HepG2 (cell line): Measurements from ENCODE around the gene MYADML2. TPM values are rescaled to one million over a fixed set of nuclear protein-coding genes. Genes with fewer than 3 reads are reported as not detected.

Source experiments
- ELF1 ChIP-seq: sonication (generic); formaldehyde crosslinking; IDR thresholded peaks from 2 replicates; pipeline ENCODE4 v1.4.0; 2020; ENCODE audit warnings: missing genetic modification reagents
- EP300 ChIP-seq, 3 experiments: sonication (generic) in 1 of 3; formaldehyde crosslinking in 1 of 3; IDR thresholded peaks; 2 replicates each; pipeline versions ENCODE4 v1.5.1 to v1.6.1; 2011 to 2020; ENCODE audit warnings: low read depth in 2 of 3, low read length in 2 of 3, borderline replicate concordance in 1 of 3, improper control_type of control experiment in 1 of 3, mild to moderate bottlenecking in 1 of 3, missing genetic modification reagents in 1 of 3, moderate library complexity in 1 of 3
- FOXA3 ChIP-seq: IDR thresholded peaks from 2 replicates; pipeline ENCODE4 v1.6.1; 2016; ENCODE audit warnings: missing genetic modification reagents, missing compliant biosample characterization
- MED1 ChIP-seq: sonication (generic); formaldehyde crosslinking; IDR thresholded peaks from 2 replicates; pipeline ENCODE4 v1.4.0; 2020; ENCODE audit warnings: missing genetic modification reagents
- NFKBIZ ChIP-seq: IDR thresholded peaks from 2 replicates; pipeline ENCODE4 v1.6.1; 2018; ENCODE audit warnings: missing genetic modification reagents, missing compliant biosample characterization
- NR3C1 ChIP-seq: sonication (generic); formaldehyde crosslinking; IDR thresholded peaks from 2 replicates; pipeline ENCODE4 v1.4.0; 2020; ENCODE audit warnings: missing genetic modification reagents
- RFX5 ChIP-seq: IDR thresholded peaks from 2 replicates; pipeline ENCODE4 v1.6.1; 2011; ENCODE audit warnings: low read depth, low read length, improper control_type of control experiment
- ZNF235 ChIP-seq: sonication (generic); formaldehyde crosslinking; IDR thresholded peaks from 2 replicates; pipeline ENCODE4 v1.8.1; 2023; ENCODE audit warnings: mild to moderate bottlenecking, missing genetic modification reagents, borderline replicate concordance
- polyA plus RNA-seq, 8 experiments: library from polyadenylated mRNA; depleted of rRNA in 3 of 8; stranded (reverse) in 7 of 8; unstranded in 1 of 8; fragments of >200 nt; fragmentation: Illumina TruSeq in 4 of 8; extraction: Trizol in 4 of 8; gene quantifications; 2 replicates each; pipeline versions ENCODE4 v1.2.1 to v1.2.3, GENCODE V29; 2011 to 2016; ENCODE audit warnings: low read depth in 4 of 8, missing spikeins in 1 of 8, mixed read lengths in 1 of 8; ENCODE audit not compliant: insufficient read depth in 1 of 8
- total RNA-seq, 5 experiments: library from RNA; depleted of rRNA; stranded (reverse); fragments of >200 nt; fragmentation: Illumina TruSeq; extraction: Trizol; gene quantifications; 2 replicates each; pipeline ENCODE4 v1.2.3, GENCODE V29; 2016; ENCODE audit warnings: low read depth in 1 of 5
- TF ChIP-seq, protein P1 (sequence below): sonication (generic); formaldehyde crosslinking; IDR thresholded peaks from 2 replicates; pipeline ENCODE4 v1.5.1; 2020; ENCODE audit warnings: missing genetic modification reagents, mild to moderate bottlenecking, borderline replicate concordance
- TF ChIP-seq, protein P2 (sequence below): sonication (generic); formaldehyde crosslinking; IDR thresholded peaks from 2 replicates; pipeline ENCODE4 v1.5.1; 2020; ENCODE audit warnings: mild to moderate bottlenecking, missing genetic modification reagents, moderate library complexity
- TF ChIP-seq, protein P3 (sequence below): sonication (generic); formaldehyde crosslinking; IDR thresholded peaks from 2 replicates; pipeline ENCODE4 v1.4.0; 2020; ENCODE audit warnings: missing genetic modification reagents
- TF ChIP-seq, protein P4 (sequence below): sonication (generic); formaldehyde crosslinking; IDR thresholded peaks from 2 replicates; pipeline ENCODE4 v1.8.0; 2022; ENCODE audit warnings: mild to moderate bottlenecking, missing genetic modification reagents, borderline replicate concordance
- TF ChIP-seq, protein P5 (sequence below): sonication (generic); formaldehyde crosslinking; IDR thresholded peaks from 2 replicates; pipeline ENCODE4 v1.4.0; 2020; ENCODE audit warnings: missing genetic modification reagents, mild to moderate bottlenecking, borderline replicate concordance

Gene MYADML2
- total and polyA plus RNA-seq, 2 of the 13 experiments (the other 11 are each of a cell fraction or from before 2014, with no cell fraction given) = not detected

DNA sequence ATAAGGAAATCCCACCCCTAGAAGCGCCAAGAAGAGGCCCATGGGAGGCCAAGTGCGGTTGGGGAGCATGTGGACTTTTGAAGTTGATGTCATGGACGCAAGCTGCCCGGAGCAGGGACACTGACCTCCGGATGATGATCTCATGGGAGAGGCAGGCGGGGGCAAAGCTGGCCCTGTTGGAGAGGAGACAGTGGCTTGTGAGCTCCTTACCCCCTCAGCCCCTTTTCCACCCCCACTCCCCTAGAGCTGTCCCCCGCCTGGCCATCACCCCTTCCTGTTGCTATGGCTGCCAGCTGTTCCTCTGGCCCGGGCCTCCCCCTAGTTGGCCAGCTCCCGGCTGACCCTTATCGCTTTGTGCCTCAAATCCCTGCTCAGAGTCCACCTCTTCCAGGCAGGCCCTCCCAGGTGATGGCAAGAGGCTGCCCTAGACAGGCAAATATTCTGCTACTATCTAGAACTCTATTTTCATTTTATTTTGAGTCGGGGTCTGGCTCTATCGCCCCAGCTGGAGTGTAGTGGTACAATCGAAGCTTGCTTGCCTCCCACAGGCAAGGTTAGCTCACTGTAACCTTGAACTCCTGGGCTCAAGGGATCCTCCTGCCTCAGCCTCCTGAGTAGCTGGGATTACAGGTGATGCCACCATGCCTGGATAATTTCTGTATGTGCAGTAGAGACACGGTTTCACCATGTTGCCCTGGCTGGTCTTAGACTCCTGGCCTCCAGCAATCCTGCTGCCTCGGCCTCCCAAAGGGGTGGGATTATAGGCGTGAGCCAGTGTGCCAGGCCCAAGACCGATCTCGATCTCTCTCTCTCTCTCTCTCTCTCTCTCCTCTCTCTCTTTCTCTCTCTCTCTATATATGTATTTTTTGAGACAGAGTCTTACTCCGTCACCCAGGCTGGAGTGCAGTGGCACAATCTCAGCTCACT is 7.4 kb upstream of the MYADML2 start (continued):
- TF ChIP-seq, protein P1, sequence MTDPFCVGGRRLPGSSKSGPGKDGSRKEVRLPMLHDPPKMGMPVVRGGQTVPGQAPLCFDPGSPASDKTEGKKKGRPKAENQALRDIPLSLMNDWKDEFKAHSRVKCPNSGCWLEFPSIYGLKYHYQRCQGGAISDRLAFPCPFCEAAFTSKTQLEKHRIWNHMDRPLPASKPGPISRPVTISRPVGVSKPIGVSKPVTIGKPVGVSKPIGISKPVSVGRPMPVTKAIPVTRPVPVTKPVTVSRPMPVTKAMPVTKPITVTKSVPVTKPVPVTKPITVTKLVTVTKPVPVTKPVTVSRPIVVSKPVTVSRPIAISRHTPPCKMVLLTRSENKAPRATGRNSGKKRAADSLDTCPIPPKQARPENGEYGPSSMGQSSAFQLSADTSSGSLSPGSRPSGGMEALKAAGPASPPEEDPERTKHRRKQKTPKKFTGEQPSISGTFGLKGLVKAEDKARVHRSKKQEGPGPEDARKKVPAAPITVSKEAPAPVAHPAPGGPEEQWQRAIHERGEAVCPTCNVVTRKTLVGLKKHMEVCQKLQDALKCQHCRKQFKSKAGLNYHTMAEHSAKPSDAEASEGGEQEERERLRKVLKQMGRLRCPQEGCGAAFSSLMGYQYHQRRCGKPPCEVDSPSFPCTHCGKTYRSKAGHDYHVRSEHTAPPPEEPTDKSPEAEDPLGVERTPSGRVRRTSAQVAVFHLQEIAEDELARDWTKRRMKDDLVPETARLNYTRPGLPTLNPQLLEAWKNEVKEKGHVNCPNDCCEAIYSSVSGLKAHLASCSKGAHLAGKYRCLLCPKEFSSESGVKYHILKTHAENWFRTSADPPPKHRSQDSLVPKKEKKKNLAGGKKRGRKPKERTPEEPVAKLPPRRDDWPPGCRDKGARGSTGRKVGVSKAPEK = no peak
- TF ChIP-seq RFX5 (no peak), ZNF235 (CRISPR knock-in tag) (no peak), ELF1 (CRISPR knock-in tag) (no peak), EP300 (IDR thresholded peaks at IDR 0.05; ENCODE audit: low read depth in 2 of 2, low read length in 2 of 2) (no peak), EP300 (CRISPR knock-in tag; IDR thresholded peaks at IDR 0.05; ENCODE audit: borderline replicate concordance) (no peak), NR3C1 (CRISPR knock-in tag) (no peak), MED1 (CRISPR knock-in tag) (0 out of 2 replicates have a peak, but pooled peaks have one; percentile 4), FOXA3 (CRISPR knock-in tag) (0 out of 2 replicates have a peak, but pooled peaks have one; percentile 9), NFKBIZ (CRISPR knock-in tag) (no peak)
- TF ChIP-seq, protein P2, sequence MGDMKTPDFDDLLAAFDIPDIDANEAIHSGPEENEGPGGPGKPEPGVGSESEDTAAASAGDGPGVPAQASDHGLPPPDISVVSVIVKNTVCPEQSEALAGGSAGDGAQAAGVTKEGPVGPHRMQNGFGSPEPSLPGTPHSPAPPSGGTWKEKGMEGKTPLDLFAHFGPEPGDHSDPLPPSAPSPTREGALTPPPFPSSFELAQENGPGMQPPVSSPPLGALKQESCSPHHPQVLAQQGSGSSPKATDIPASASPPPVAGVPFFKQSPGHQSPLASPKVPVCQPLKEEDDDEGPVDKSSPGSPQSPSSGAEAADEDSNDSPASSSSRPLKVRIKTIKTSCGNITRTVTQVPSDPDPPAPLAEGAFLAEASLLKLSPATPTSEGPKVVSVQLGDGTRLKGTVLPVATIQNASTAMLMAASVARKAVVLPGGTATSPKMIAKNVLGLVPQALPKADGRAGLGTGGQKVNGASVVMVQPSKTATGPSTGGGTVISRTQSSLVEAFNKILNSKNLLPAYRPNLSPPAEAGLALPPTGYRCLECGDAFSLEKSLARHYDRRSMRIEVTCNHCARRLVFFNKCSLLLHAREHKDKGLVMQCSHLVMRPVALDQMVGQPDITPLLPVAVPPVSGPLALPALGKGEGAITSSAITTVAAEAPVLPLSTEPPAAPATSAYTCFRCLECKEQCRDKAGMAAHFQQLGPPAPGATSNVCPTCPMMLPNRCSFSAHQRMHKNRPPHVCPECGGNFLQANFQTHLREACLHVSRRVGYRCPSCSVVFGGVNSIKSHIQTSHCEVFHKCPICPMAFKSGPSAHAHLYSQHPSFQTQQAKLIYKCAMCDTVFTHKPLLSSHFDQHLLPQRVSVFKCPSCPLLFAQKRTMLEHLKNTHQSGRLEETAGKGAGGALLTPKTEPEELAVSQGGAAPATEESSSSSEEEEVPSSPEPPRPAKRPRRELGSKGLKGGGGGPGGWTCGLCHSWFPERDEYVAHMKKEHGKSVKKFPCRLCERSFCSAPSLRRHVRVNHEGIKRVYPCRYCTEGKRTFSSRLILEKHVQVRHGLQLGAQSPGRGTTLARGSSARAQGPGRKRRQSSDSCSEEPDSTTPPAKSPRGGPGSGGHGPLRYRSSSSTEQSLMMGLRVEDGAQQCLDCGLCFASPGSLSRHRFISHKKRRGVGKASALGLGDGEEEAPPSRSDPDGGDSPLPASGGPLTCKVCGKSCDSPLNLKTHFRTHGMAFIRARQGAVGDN (CRISPR knock-in tag) = peak; percentile 58
- TF ChIP-seq, protein P3, sequence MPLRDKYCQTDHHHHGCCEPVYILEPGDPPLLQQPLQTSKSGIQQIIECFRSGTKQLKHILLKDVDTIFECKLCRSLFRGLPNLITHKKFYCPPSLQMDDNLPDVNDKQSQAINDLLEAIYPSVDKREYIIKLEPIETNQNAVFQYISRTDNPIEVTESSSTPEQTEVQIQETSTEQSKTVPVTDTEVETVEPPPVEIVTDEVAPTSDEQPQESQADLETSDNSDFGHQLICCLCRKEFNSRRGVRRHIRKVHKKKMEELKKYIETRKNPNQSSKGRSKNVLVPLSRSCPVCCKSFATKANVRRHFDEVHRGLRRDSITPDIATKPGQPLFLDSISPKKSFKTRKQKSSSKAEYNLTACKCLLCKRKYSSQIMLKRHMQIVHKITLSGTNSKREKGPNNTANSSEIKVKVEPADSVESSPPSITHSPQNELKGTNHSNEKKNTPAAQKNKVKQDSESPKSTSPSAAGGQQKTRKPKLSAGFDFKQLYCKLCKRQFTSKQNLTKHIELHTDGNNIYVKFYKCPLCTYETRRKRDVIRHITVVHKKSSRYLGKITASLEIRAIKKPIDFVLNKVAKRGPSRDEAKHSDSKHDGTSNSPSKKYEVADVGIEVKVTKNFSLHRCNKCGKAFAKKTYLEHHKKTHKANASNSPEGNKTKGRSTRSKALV (CRISPR knock-in tag) = no peak
- TF ChIP-seq, protein P4, sequence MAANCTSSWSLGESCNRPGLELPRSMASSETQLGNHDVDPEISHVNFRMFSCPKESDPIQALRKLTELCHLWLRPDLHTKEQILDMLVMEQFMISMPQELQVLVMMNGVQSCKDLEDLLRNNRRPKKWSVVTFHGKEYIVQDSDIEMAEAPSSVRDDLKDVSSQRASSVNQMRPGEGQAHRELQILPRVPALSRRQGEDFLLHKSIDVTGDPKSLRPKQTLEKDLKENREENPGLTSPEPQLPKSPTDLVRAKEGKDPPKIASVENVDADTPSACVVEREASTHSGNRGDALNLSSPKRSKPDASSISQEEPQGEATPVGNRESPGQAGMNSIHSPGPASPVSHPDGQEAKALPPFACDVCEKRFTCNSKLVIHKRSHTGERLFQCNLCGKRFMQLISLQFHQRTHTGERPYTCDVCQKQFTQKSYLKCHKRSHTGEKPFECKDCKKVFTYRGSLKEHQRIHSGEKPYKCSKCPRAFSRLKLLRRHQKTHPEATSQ = no peak
- TF ChIP-seq, protein P5, sequence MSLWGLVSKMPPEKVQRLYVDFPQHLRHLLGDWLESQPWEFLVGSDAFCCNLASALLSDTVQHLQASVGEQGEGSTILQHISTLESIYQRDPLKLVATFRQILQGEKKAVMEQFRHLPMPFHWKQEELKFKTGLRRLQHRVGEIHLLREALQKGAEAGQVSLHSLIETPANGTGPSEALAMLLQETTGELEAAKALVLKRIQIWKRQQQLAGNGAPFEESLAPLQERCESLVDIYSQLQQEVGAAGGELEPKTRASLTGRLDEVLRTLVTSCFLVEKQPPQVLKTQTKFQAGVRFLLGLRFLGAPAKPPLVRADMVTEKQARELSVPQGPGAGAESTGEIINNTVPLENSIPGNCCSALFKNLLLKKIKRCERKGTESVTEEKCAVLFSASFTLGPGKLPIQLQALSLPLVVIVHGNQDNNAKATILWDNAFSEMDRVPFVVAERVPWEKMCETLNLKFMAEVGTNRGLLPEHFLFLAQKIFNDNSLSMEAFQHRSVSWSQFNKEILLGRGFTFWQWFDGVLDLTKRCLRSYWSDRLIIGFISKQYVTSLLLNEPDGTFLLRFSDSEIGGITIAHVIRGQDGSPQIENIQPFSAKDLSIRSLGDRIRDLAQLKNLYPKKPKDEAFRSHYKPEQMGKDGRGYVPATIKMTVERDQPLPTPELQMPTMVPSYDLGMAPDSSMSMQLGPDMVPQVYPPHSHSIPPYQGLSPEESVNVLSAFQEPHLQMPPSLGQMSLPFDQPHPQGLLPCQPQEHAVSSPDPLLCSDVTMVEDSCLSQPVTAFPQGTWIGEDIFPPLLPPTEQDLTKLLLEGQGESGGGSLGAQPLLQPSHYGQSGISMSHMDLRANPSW = no peak
